NCI-H345 treated with DMSO at 0.1 percent for 48 hours (cell line): Measurements from ENCODE around the gene KLHL5.

Experiments used
- DNase-seq: peaks from one replicate; lab custom pipeline; 2025; ENCODE audit not compliant: unreplicated experiment; lab: John Stamatoyannopoulos, UW

KLHL5 gene

DNA sequence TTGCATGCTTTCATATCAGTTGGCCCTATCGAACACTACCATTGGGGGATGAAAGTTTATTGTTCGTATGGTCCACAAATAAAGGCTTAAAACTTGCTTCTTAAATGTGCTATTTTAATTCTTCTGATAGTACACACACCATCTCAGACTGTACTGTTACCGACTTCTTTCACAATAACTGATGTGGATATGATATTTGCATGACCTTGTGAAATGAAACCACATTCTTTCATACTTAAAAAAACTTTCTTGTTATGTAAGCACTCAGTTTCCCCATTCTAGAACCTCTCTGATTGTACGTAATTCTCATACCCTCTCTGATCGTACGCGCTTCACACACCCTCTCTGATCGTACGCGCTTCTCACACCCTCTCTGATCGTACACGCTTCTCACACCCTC lies 108.3 kb downstream of the KLHL5 start:
- DNase-seq, result no peak
